Thymus (tissue), 14 donors: ENCODE data around the gene REXO4. TPM values are rescaled to one million over a fixed set of nuclear protein-coding genes. Genes with fewer than 3 reads are reported as not detected.

Experiments used
- DNase-seq, 9 donors: peaks; one replicate each; pipeline ENCODE4 v3.0.0-alpha.2; 2013; ENCODE audit warnings: low spot score in 9 of 9, low read depth in 6 of 9, missing footprints in 1 of 9
- H3K27ac ChIP-seq, 2 donors: one replicate each; pipeline ENCODE4 v1.5.1; 2013; ENCODE audit warnings: control low read depth in 1 of 2, low read depth in 1 of 2, low read length in 1 of 2, mild to moderate bottlenecking in 1 of 2, moderate library complexity in 1 of 2
- H3K27me3 ChIP-seq, 2 donors: one replicate each; pipeline ENCODE4 v1.5.1; 2013; ENCODE audit warnings: low read length in 1 of 2; ENCODE audit not compliant: control insufficient read depth in 2 of 2, insufficient read depth in 1 of 2
- H3K36me3 ChIP-seq, 2 donors: one replicate each; pipeline ENCODE4 v1.5.1; 2013; ENCODE audit warnings: low read length in 1 of 2, mild to moderate bottlenecking in 1 of 2, moderate library complexity in 1 of 2; ENCODE audit not compliant: control insufficient read depth in 2 of 2, insufficient read depth in 2 of 2
- H3K4me1 ChIP-seq, 2 donors: one replicate each; pipeline ENCODE4 v1.5.1; 2013; ENCODE audit warnings: low read length in 2 of 2; ENCODE audit not compliant: control insufficient read depth in 2 of 2, insufficient read depth in 2 of 2
- H3K4me3 ChIP-seq, 2 donors: one replicate each; pipeline ENCODE4 v1.5.1; 2013; ENCODE audit warnings: low read length in 2 of 2, control low read depth in 1 of 2, mild to moderate bottlenecking in 1 of 2
- H3K9me3 ChIP-seq, 2 donors: one replicate each; pipeline ENCODE4 v1.5.1; 2013; ENCODE audit warnings: low read length in 1 of 2, mild to moderate bottlenecking in 1 of 2; ENCODE audit not compliant: control insufficient read depth in 2 of 2, insufficient read depth in 1 of 2
- WGBS: extraction: QIAGEN DNeasy Blood & Tissue Kit; methylation state at CpG from one replicate; pipeline ENCODE4 v1.1.7; 2013; 5-methylcytosine and 5-hydroxymethylcytosine counted together
- long read RNA-seq, 10 donors: transcript quantifications; one replicate each; lab custom pipeline, GENCODE V29; 2026
- polyA plus RNA-seq: library from polyadenylated mRNA; stranded (reverse); fragments of 200-250 nt; gene quantifications from one replicate; pipeline ENCODE4 v1.2.3, GENCODE V29; 2013
- total RNA-seq: library from RNA; stranded (reverse); fragments of 120-200 nt; gene quantifications from one replicate; pipeline ENCODE4 v1.2.4, GENCODE V29; 2013
- donor health status: healthy.

The REXO4 gene, protein sequence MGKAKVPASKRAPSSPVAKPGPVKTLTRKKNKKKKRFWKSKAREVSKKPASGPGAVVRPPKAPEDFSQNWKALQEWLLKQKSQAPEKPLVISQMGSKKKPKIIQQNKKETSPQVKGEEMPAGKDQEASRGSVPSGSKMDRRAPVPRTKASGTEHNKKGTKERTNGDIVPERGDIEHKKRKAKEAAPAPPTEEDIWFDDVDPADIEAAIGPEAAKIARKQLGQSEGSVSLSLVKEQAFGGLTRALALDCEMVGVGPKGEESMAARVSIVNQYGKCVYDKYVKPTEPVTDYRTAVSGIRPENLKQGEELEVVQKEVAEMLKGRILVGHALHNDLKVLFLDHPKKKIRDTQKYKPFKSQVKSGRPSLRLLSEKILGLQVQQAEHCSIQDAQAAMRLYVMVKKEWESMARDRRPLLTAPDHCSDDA
- 20.4 TPM for total RNA-seq
- 17.5 TPM for polyA plus RNA-seq
- long read RNA-seq, donor 1, partial matches to known transcripts = 0 of 1 reads
- long read RNA-seq, donor 1, other reads (novel, unspliced or antisense) = 0 of 1 reads
- long read RNA-seq, donor 2 = 0 reads
- long read RNA-seq, donor 3, transcript REXO4-202 (8 exons, 2,360 nt) = major isoform, 12 of 18 reads
- long read RNA-seq, donor 3, partial matches to known transcripts = 6 of 18 reads
- long read RNA-seq, donor 3, other reads (novel, unspliced or antisense) = 0 of 18 reads
- long read RNA-seq, donor 4, transcript REXO4-202 (8 exons, 2,360 nt) = major isoform, 6 of 15 reads
- long read RNA-seq, donor 4, partial matches to known transcripts = 9 of 15 reads
- long read RNA-seq, donor 4, other reads (novel, unspliced or antisense) = 0 of 15 reads
- long read RNA-seq, donor 5, transcript REXO4-202 (8 exons, 2,360 nt) = major isoform, 10 of 23 reads
- long read RNA-seq, donor 5, partial matches to known transcripts = 13 of 23 reads
- long read RNA-seq, donor 5, other reads (novel, unspliced or antisense) = 0 of 23 reads
- long read RNA-seq, donor 6, partial matches to known transcripts = 0 of 3 reads
- long read RNA-seq, donor 6, other reads (novel, unspliced or antisense) = 0 of 3 reads
- long read RNA-seq, donor 7, transcript REXO4-202 (8 exons, 2,360 nt) = major isoform, 7 of 12 reads
- long read RNA-seq, donor 7, partial matches to known transcripts = 5 of 12 reads
- long read RNA-seq, donor 7, other reads (novel, unspliced or antisense) = 0 of 12 reads
- long read RNA-seq, donor 8, partial matches to known transcripts = 0 of 2 reads
- long read RNA-seq, donor 8, other reads (novel, unspliced or antisense) = 0 of 2 reads
- long read RNA-seq, donor 9, partial matches to known transcripts = 6 of 10 reads
- long read RNA-seq, donor 9, other reads (novel, unspliced or antisense) = 0 of 10 reads
- long read RNA-seq, donor 10, transcript REXO4-202 (8 exons, 2,360 nt) = major isoform, 7 of 18 reads
- long read RNA-seq, donor 10, partial matches to known transcripts = 11 of 18 reads
- long read RNA-seq, donor 10, other reads (novel, unspliced or antisense) = 0 of 18 reads

DNA sequence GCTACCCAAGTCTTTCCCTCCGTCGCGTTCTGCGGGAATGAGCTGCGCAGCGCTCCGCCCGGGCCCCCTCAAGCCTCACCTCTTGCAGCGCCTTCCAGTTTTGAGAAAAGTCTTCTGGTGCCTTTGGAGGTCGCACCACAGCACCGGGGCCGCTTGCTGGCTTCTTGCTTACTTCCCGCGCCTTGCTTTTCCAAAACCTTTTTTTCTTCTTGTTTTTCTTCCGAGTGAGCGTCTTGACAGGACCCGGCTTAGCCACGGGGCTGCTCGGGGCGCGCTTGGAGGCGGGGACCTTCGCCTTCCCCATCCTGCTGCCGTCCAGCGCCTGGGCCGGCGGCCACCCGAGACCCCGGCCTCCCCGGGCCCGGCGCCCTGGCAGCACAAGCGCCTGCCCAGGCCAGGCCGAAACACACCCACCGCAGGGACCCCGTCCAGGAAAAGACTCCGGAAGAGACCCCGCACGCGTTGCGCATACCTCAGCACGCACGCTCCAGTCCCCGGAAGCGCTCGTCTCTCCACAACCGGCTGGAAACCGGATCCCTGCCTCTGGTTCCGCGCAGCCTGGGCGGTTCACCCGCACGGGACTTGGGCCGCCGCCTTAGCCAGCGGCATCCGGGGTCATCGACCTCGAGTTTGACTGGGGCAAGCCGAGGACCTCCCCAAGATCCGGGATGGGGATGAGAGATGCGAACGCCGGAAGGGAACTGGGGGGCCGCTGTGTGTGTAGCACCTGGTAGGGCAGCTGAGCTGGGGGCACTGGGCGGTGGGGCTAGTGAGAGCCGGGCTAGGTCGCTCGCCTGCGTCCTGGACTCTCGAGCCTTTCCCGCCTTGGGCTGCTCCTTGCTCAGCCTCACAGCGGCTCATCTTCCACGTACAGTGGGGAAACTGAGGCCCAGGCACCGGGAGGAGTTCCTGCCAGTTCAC, at the start of gene REXO4:
REXO4 (minus strand) TSS at position 470 of the 921 bp plus-strand sequence; CDS start at position 304, 166 bp downstream.
- no peaks in the 10 kb centered on the region for H3K27me3 ChIP-seq
- H3K27ac ChIP-seq = peak within 1 kb of the TSS; percentile 89 to 92
- peaks cover 11 to 20% of the 10 kb centered on the region in 2 donors for H3K4me1 ChIP-seq
- WGBS = 3% methylated on average over 75 of the region's 75 CpGs
- H3K9me3 ChIP-seq = peaks cover 0 to 12% of the 10 kb centered on the region in 2 donors
- peak; percentile 61 to 93 (median 80) for DNase-seq
- H3K4me3 ChIP-seq = peak within 1 kb of the TSS; percentile 75 to 85
- peaks cover 16 to 21% of the 10 kb centered on the region in 2 donors for H3K36me3 ChIP-seq

DNA sequence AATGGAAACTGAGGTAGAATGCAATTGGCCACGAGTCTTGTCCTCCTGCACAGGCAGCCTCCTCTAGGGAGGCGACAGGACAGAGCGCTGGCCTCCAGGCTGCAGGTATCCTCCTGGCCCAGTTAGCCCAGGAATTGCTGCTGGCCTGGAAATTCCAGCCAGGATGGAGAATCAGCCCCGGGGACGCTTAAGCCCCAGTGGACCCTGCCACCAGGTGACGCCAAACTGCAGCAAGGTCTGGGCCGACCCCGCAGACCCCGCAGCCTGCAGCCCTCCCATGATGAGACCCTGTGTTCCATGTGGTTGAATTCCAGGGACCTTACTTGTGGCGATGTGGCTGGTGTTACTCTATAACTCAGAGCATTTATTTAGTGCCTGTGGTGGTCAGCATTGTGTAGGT, 49.3 kb upstream of the REXO4 start:
- DNase-seq = no peak
- Histone ChIP-seq H3K4me3 (no peak overlapping the region), H3K4me1 (peaks cover 0 to 8% of the 10 kb centered on the region in 2 donors), H3K27ac (no peak overlapping the region), H3K9me3 (no peaks in the 10 kb centered on the region), H3K27me3 (peaks cover 0 to 2% of the 10 kb centered on the region in 2 donors), H3K36me3 (no peaks in the 10 kb centered on the region)
- WGBS = 96% methylated on average over 10 of the region's 10 CpGs

DNA sequence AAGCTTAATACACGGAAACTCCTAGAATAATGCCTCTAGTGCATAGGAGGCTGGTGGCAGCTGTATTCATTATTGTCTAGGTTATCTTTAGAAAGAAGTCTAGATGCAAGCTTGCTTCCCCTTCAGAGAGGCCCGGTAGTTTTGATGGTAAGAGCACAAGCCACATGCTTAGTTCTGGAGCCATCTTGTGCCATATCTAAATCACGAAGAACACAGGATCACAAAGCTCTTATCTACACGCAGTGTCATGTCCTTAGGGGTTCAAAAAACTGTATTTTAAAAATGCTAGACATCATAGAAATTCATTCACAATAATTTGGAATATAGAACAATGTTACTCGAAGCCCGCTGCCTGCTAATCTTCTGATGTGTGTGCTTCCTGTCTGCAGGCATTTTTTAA, 48.2 kb upstream of the REXO4 start:
- no peaks in the 10 kb centered on the region for H3K9me3 ChIP-seq
- no peak for DNase-seq
- peaks cover 0 to 2% of the 10 kb centered on the region in 2 donors for H3K27me3 ChIP-seq
- no peak overlapping the region for H3K27ac ChIP-seq
- 92% methylated on average over 6 of the region's 6 CpGs for WGBS
- H3K4me3 ChIP-seq = no peak overlapping the region
- peaks cover 0 to 13% of the 10 kb centered on the region in 2 donors for H3K4me1 ChIP-seq
- no peaks in the 10 kb centered on the region for H3K36me3 ChIP-seq

GRCh38 chr9:133464638-133465037, 46.8 kb upstream of the REXO4 start:
- Histone ChIP-seq H3K27ac (no peak overlapping the region), H3K36me3 (no peaks in the 10 kb centered on the region), H3K9me3 (no peaks in the 10 kb centered on the region), H3K4me3 (no peak overlapping the region), H3K27me3 (peaks cover 0 to 5% of the 10 kb centered on the region in 2 donors), H3K4me1 (peaks cover 0 to 20% of the 10 kb centered on the region in 2 donors)
- DNase-seq = no peak
- 96% methylated on average over 10 of the region's 10 CpGs for WGBS

- no peaks in the 10 kb centered on the region for H3K9me3 ChIP-seq
- H3K4me1 ChIP-seq = peaks cover 4 to 25% of the 10 kb centered on the region in 2 donors
- H3K27me3 ChIP-seq = peaks cover 0 to 5% of the 10 kb centered on the region in 2 donors
- no peaks in the 10 kb centered on the region for H3K36me3 ChIP-seq
- 97% methylated on average over 24 of the region's 24 CpGs for WGBS
- DNase-seq = no peak
- H3K4me3 ChIP-seq = no peak overlapping the region
- no peak overlapping the region for H3K27ac ChIP-seq
These were observed 46.2 kb upstream of the REXO4 start for GRCh38 chr9:133463864-133464615.

GRCh38 chr9:133463234-133463863, 45.5 kb upstream of the REXO4 start:
- 96% methylated on average over 22 of the region's 22 CpGs for WGBS
- H3K27ac ChIP-seq = no peak overlapping the region
- H3K4me3 ChIP-seq = no peak overlapping the region
- no peaks in the 10 kb centered on the region for H3K36me3 ChIP-seq
- peaks cover 6 to 27% of the 10 kb centered on the region in 2 donors for H3K4me1 ChIP-seq
- H3K9me3 ChIP-seq = no peaks in the 10 kb centered on the region
- DNase-seq = no peak
- H3K27me3 ChIP-seq = peaks cover 0 to 9% of the 10 kb centered on the region in 2 donors

DNA sequence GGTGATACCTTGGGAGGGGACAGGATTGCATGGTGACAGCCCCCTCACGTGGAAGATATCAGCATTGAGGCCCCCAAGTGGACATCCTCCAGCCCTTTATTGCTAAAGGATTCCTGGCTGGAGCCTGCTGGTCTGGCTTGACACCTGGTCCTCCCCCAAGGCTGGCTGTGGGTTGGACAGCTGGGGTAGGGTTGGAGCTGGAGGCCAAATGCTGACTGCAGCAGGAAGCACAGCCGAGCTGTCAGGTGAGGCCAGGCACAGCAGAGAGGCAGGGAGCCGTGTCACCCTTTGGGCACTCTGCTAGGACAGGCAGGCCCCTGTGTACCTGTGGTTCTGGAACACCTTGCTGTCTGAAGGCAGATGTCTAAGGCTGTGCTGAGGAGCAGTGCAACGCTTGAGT, 44.2 kb upstream of the REXO4 start:
- Histone ChIP-seq H3K4me1 (peaks cover 6 to 27% of the 10 kb centered on the region in 2 donors), H3K36me3 (no peaks in the 10 kb centered on the region), H3K27me3 (peaks cover 0 to 9% of the 10 kb centered on the region in 2 donors), H3K4me3 (no peak overlapping the region), H3K9me3 (no peaks in the 10 kb centered on the region), H3K27ac (no peak overlapping the region)
- no peak for DNase-seq
- 83% methylated on average over 4 of the region's 4 CpGs for WGBS
